A549 (cell line): ENCODE results near the gene NUDT21. TPM values are rescaled to one million over a fixed set of nuclear protein-coding genes. Genes with fewer than 3 reads are reported as not detected.
A peak's percentile ranks its signal among the peaks of the same experiment; 100 is the strongest.

Experiments
- ATAC-seq, 2 experiments: fragments of 200-7000 bp in 1 of 2; fragments of >200 bp in 1 of 2; cut with Nextera tagmentation in 1 of 2; cut with Tn5 transposase in 1 of 2; 3 replicates each; pipeline versions ENCODE4 v1.8.0 to v1.9.1; 2018 to 2020; ENCODE audit warnings: mild to moderate bottlenecking in 1 of 2, moderate library complexity in 1 of 2
- CTCF ChIA-PET: fragments of 300-600 bp; sonication (Branson Sonifier 250); formaldehyde crosslinking; extraction: SDS; loops from one replicate; lab custom pipeline; 2021; ENCODE audit warnings: antibody characterized with exemption, inconsistent platforms; lab: Yijun Ruan, JAX
- POLR2A ChIA-PET: fragments of 350-600 bp; formaldehyde crosslinking; extraction: SDS; loops from one replicate; lab custom pipeline; 2021; ENCODE audit warnings: antibody characterized with exemption, inconsistent platforms; lab: Yijun Ruan, JAX
- DNase-seq, 2 experiments: peaks; one replicate each; pipeline versions ENCODE4 v3.0.0 to v3.0.0-alpha.2; 2011 to 2016; ENCODE audit warnings: low read depth in 1 of 2, low spot score in 1 of 2
- FAIRE-seq: peaks from 2 replicates; lab custom pipeline; 2011; peaks lifted over from hg19 to GRCh38; lab: Jason Lieb, UNC
- H3K27ac ChIP-seq, 2 experiments: fragments of >200 bp; sonication (Bioruptor Twin); formaldehyde crosslinking; 3 replicates each; pipeline ENCODE4 v1.5.1; 2016 to 2017
- H3K4me1 ChIP-seq: fragments of >200 bp; sonication (Bioruptor Twin); formaldehyde crosslinking; 3 replicates; pipeline ENCODE4 v1.6.1; 2016
- H3K4me2 ChIP-seq: fragments of >200 bp; sonication (Bioruptor Twin); formaldehyde crosslinking; 3 replicates; pipeline ENCODE4 v1.6.1; 2016
- H3K4me3 ChIP-seq: fragments of >200 bp; sonication (Bioruptor Twin); formaldehyde crosslinking; 3 replicates; pipeline ENCODE4 v1.5.1; 2016
- H3K9me3 ChIP-seq: fragments of >200 bp; sonication (Bioruptor Twin); formaldehyde crosslinking; 3 replicates; pipeline ENCODE4 v1.6.1; 2016
- CBX8 ChIP-seq: fragments of 200-600 bp; sonication (generic); IDR thresholded peaks from 2 replicates; pipeline ENCODE4 v1.6.1; 2016
- FOSL2 ChIP-seq, 2 experiments: fragments of 450-650 bp in 1 of 2; fragments of >200 bp in 1 of 2; sonication (Bioruptor Twin) in 1 of 2; formaldehyde crosslinking; IDR thresholded peaks; 2 replicates each; pipeline versions ENCODE4 v1.5.0 to v1.6.1; 2016 to 2020; ENCODE audit warnings: mild to moderate bottlenecking in 1 of 2, moderate library complexity in 1 of 2
- KDM5A ChIP-seq: fragments of 200-600 bp; sonication (generic); IDR thresholded peaks from 2 replicates; pipeline ENCODE4 v1.6.1; 2016; ENCODE audit warnings: antibody characterized with exemption, mild to moderate bottlenecking
- RARB ChIP-seq: fragments of 250-450 bp; sonication (Bioruptor Pico); IDR thresholded peaks from 2 replicates; pipeline ENCODE4 v1.8.0; 2021; ENCODE audit warnings: mild to moderate bottlenecking, moderate library complexity
- RCOR1 ChIP-seq: fragments of 150-350 bp; IDR thresholded peaks from 2 replicates; pipeline ENCODE4 v1.6.1; 2014; ENCODE audit warnings: antibody characterized with exemption, low read length, low read depth
- RNF2 ChIP-seq: fragments of 200-600 bp; sonication (generic); IDR thresholded peaks from 2 replicates; pipeline ENCODE4 v1.6.1; 2016; ENCODE audit warnings: low read depth, mild to moderate bottlenecking, antibody characterized with exemption, moderate library complexity, borderline replicate concordance
- TFCP2L1 ChIP-seq: fragments of 250-450 bp; sonication (Bioruptor Pico); IDR thresholded peaks from 2 replicates; pipeline ENCODE4 v1.5.0; 2021; ENCODE audit warnings: mild to moderate bottlenecking
- WGBS: methylation state at CpG from one replicate; pipeline ENCODE4 v1.1.6; 2017; ENCODE audit errors: missing lambda C conversion rate; 5-methylcytosine and 5-hydroxymethylcytosine counted together
- polyA plus RNA-seq, 4 experiments: library from polyadenylated mRNA; depleted of rRNA in 3 of 4; stranded (reverse); fragments of >200 nt; fragmentation: RNase III in 1 of 4; extraction: RNeasy Plus Mini Kit Qiagen cat#74134 plus additional on column Dnase treatment in 1 of 4; gene quantifications; 2 replicates in 3 of 4; 3 replicates in 1 of 4; pipeline ENCODE4 v1.2.3, GENCODE V29; 2011 to 2017
- TF ChIP-seq, protein P1 (sequence below): fragments of 200-600 bp; sonication (generic); IDR thresholded peaks from 2 replicates; pipeline ENCODE4 v1.6.1; 2016; ENCODE audit warnings: antibody characterized with exemption, mild to moderate bottlenecking, moderate library complexity
- TF ChIP-seq, protein P2 (sequence below): fragments of 450-650 bp; IDR thresholded peaks from 2 replicates; pipeline ENCODE4 v1.6.1; 2014; ENCODE audit warnings: antibody characterized with exemption
- TF ChIP-seq, protein P3 (sequence below): fragments of >200 bp; sonication (Bioruptor Twin); formaldehyde crosslinking; IDR thresholded peaks from 3 replicates; pipeline ENCODE4 v1.5.1; 2016
- TF ChIP-seq, protein P4 (sequence below): fragments of 250-450 bp; sonication (Bioruptor Pico); IDR thresholded peaks from 2 replicates; pipeline ENCODE4 v1.5.0; 2021; ENCODE audit warnings: mild to moderate bottlenecking, moderate library complexity, borderline replicate concordance
- TF ChIP-seq, protein P5 (sequence below): IDR thresholded peaks from 2 replicates; pipeline ENCODE4 v1.6.1; 2012; ENCODE audit warnings: low read depth, borderline replicate concordance
- TF ChIP-seq, protein P6 (sequence below): fragments of 150-350 bp; IDR thresholded peaks from 2 replicates; pipeline ENCODE4 v1.6.1; 2014; ENCODE audit warnings: low read depth, mild to moderate bottlenecking, low read length
- TF ChIP-seq, protein P7 (sequence below): fragments of >200 bp; sonication (Bioruptor Twin); formaldehyde crosslinking; IDR thresholded peaks from 2 replicates; pipeline ENCODE4 v1.6.1; 2016
- TF ChIP-seq, protein P8 (sequence below): fragments of 250-450 bp; sonication (Bioruptor Pico); IDR thresholded peaks from 2 replicates; pipeline ENCODE4 v1.5.0; 2020; ENCODE audit warnings: low read depth, mild to moderate bottlenecking, moderate library complexity

NUDT21 gene
- polyA plus RNA-seq, 2 of the 4 experiments (the other 2 are of a cell fraction) = 58.7 to 153 TPM

DNA sequence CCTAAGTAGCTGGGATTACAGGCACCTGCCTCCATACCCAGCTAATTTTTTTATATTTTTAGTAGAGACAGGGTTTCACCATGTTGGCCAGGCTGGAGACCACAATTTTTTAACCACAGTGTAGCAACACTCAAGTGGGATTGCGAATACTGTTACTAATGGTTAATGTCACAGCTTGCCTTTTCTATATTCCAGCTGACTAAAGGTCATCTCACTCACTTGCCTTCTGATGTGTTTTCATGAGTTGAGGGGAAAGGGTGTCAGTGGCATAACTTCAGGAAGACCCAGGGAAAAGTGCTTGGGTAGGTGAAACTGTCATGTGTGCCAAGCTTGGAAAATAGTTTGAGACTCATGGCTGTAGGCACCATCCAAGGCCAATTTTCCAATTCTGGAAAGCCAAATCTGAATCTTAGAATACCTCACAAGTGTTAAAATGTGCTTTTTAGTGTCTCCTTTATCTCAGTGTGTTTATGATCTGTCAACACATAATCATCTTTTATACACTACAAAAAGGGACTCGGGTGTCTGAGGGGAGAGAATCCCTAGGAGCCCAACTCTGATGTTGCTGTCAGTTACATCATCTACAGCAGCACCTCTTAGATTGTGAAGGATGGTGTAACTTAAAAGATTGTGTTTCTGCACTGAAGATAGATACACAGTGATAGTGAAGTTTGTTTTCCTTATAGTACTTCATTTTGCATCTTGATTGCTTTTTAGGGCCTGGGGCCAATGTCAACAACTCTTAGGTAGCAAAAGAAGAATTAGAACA lies 27.3 kb upstream of the NUDT21 start:
- H3K4me1 ChIP-seq = peaks cover 13% of the 10 kb centered on the region; the same call in 2 of the 3 replicates
- CTCF ChIA-PET = interaction anchor here (1.1 to 1.5 kb wide), 3 partner anchors 9 to 122 kb away, joined by 3 to 5 read pairs (median 4); no protein-coding TSS in a partner anchor
- H3K4me3 ChIP-seq = no peak overlapping the region
- FAIRE-seq (no peak), ATAC-seq (no peak)
- no peaks in the 10 kb centered on the region for H3K9me3 ChIP-seq
- TF ChIP-seq RCOR1 (no peak), CBX8 (no peak)
- TF ChIP-seq, protein P1, sequence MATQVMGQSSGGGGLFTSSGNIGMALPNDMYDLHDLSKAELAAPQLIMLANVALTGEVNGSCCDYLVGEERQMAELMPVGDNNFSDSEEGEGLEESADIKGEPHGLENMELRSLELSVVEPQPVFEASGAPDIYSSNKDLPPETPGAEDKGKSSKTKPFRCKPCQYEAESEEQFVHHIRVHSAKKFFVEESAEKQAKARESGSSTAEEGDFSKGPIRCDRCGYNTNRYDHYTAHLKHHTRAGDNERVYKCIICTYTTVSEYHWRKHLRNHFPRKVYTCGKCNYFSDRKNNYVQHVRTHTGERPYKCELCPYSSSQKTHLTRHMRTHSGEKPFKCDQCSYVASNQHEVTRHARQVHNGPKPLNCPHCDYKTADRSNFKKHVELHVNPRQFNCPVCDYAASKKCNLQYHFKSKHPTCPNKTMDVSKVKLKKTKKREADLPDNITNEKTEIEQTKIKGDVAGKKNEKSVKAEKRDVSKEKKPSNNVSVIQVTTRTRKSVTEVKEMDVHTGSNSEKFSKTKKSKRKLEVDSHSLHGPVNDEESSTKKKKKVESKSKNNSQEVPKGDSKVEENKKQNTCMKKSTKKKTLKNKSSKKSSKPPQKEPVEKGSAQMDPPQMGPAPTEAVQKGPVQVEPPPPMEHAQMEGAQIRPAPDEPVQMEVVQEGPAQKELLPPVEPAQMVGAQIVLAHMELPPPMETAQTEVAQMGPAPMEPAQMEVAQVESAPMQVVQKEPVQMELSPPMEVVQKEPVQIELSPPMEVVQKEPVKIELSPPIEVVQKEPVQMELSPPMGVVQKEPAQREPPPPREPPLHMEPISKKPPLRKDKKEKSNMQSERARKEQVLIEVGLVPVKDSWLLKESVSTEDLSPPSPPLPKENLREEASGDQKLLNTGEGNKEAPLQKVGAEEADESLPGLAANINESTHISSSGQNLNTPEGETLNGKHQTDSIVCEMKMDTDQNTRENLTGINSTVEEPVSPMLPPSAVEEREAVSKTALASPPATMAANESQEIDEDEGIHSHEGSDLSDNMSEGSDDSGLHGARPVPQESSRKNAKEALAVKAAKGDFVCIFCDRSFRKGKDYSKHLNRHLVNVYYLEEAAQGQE = no peak
- TF ChIP-seq, protein P2, sequence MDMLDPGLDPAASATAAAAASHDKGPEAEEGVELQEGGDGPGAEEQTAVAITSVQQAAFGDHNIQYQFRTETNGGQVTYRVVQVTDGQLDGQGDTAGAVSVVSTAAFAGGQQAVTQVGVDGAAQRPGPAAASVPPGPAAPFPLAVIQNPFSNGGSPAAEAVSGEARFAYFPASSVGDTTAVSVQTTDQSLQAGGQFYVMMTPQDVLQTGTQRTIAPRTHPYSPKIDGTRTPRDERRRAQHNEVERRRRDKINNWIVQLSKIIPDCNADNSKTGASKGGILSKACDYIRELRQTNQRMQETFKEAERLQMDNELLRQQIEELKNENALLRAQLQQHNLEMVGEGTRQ = no peak
- TF ChIP-seq, protein P3, sequence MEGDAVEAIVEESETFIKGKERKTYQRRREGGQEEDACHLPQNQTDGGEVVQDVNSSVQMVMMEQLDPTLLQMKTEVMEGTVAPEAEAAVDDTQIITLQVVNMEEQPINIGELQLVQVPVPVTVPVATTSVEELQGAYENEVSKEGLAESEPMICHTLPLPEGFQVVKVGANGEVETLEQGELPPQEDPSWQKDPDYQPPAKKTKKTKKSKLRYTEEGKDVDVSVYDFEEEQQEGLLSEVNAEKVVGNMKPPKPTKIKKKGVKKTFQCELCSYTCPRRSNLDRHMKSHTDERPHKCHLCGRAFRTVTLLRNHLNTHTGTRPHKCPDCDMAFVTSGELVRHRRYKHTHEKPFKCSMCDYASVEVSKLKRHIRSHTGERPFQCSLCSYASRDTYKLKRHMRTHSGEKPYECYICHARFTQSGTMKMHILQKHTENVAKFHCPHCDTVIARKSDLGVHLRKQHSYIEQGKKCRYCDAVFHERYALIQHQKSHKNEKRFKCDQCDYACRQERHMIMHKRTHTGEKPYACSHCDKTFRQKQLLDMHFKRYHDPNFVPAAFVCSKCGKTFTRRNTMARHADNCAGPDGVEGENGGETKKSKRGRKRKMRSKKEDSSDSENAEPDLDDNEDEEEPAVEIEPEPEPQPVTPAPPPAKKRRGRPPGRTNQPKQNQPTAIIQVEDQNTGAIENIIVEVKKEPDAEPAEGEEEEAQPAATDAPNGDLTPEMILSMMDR = no peak
- TF ChIP-seq, all 56 proteins: peak for 0
- no peak overlapping the region for H3K4me2 ChIP-seq
- H3K27ac ChIP-seq = peak overlapping the region; percentile 49 to 50; a peak in 4 of 6 replicates
- POLR2A ChIA-PET = no interaction called here
- 82% methylated on average over 2 of the region's 2 CpGs for WGBS
- DNase-seq = no peak

DNA sequence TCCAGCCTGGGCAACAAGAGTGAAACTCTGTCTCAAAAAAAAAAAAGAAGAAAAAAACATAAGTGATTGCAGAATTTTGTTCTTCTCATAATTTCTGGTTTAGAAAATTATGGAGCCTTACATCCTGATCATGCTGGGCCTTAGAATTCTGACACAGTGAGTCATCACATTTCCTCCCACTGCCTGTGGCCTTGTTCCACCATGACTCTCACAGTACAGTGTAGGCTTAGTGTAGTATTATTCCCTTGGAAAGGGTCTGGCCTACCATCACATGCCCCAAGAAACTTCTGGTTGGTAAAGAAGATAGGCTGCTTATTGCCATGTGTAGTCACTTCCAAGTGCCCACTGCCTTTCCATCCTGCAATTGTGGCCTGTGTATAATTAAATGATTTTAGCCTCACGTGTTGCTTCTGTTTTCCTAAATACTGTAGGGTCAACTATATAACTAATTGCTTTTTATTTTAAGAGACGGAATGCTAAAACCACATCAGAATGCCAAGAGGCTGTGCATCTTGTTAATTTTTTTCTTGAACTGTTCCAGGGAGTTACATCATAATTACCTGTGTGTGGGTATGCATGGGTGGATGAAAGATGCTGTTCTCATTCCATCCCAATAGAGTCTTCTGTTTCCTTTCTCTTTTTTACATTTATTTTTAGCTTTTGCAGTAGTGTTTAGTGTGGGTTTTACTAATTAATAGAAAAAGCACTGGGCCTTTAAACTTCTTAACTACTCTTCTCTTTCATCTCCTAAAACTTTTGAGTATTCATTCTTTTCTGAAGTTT lies 26.2 kb upstream of the NUDT21 start:
- TF ChIP-seq TFCP2L1 (CRISPR knock-in tag) (no peak), FOSL2 (IDR thresholded peaks at IDR 0.05) (0 out of 2 replicates have a peak, but pooled peaks have one; percentile 11), FOSL2 (CRISPR knock-in tag; IDR thresholded peaks at IDR 0.05) (peak; percentile 34; the same call in 1 of the 2 replicates)
- ATAC-seq (peak; percentile 80 to 85; a peak in 5 of 6 replicates), FAIRE-seq (no peak), DNase-seq (peak; percentile 10 to 43)
- POLR2A ChIA-PET = no interaction called here
- 90% methylated on average over 2 of the region's 2 CpGs for WGBS
- H3K4me2 ChIP-seq = no peak overlapping the region
- CTCF ChIA-PET = interaction anchor here (0.9 to 1.5 kb wide), 2 partner anchors 11 to 193 kb away, joined by 3 to 5 read pairs; no protein-coding TSS in a partner anchor
- no peak overlapping the region for H3K4me3 ChIP-seq
- peaks cover 13% of the 10 kb centered on the region; the same call in 2 of the 3 replicates for H3K4me1 ChIP-seq
- peak overlapping the region; percentile 16 to 67; a peak in 2 of 6 replicates for H3K27ac ChIP-seq
- H3K9me3 ChIP-seq = no peaks in the 10 kb centered on the region

DNA sequence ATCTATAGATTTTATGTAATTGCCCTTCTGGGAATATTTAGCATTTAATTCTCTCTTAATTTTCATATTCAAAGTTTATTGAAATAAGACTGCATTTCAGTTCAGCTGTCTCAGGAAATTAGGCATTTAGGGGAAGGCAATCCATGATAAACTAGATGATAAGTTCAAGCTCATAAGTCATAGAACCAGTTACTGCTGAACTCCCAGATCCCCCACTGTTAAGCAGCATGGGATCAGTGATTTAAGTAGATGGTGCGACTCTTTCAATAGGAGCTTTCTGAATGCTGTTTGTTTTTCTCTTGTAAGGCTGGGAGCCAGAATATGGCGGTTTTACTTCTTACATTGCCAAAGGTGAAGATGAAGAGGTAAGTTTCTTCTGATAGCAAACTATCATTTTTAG lies 24.1 kb upstream of the NUDT21 start:
- DNase-seq (no peak), FAIRE-seq (no peak), ATAC-seq (no peak)
- Histone ChIP-seq H3K9me3 (no peaks in the 10 kb centered on the region), H3K27ac (no peak overlapping the region), H3K4me1 (peaks cover 13% of the 10 kb centered on the region; the same call in 2 of the 3 replicates), H3K4me3 (no peak overlapping the region), H3K4me2 (no peak overlapping the region)
- POLR2A ChIA-PET = interaction anchor here (1.3 kb wide), 1 partner anchor 24 kb away, joined by 6 read pairs; the partner anchor contains the start of genes NUDT21 and OGFOD1
- WGBS = 96% methylated on average over 2 of the region's 2 CpGs
- CTCF ChIA-PET = interaction anchor here (0.6 to 1.7 kb wide), 3 partner anchors 26 to 248 kb away, joined by 3 read pairs; no protein-coding TSS in a partner anchor
- TF ChIP-seq, protein P4, sequence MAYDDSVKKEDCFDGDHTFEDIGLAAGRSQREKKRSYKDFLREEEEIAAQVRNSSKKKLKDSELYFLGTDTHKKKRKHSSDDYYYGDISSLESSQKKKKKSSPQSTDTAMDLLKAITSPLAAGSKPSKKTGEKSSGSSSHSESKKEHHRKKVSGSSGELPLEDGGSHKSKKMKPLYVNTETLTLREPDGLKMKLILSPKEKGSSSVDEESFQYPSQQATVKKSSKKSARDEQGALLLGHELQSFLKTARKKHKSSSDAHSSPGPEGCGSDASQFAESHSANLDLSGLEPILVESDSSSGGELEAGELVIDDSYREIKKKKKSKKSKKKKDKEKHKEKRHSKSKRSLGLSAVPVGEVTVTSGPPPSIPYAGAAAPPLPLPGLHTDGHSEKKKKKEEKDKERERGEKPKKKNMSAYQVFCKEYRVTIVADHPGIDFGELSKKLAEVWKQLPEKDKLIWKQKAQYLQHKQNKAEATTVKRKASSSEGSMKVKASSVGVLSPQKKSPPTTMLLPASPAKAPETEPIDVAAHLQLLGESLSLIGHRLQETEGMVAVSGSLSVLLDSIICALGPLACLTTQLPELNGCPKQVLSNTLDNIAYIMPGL (CRISPR knock-in tag) = no peak
- TF ChIP-seq, protein P5, sequence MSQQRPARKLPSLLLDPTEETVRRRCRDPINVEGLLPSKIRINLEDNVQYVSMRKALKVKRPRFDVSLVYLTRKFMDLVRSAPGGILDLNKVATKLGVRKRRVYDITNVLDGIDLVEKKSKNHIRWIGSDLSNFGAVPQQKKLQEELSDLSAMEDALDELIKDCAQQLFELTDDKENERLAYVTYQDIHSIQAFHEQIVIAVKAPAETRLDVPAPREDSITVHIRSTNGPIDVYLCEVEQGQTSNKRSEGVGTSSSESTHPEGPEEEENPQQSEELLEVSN = no peak
- TF ChIP-seq RNF2 (no peak), TFCP2L1 (CRISPR knock-in tag) (no peak), KDM5A (no peak), RARB (CRISPR knock-in tag) (no peak)
- TF ChIP-seq, protein P6, sequence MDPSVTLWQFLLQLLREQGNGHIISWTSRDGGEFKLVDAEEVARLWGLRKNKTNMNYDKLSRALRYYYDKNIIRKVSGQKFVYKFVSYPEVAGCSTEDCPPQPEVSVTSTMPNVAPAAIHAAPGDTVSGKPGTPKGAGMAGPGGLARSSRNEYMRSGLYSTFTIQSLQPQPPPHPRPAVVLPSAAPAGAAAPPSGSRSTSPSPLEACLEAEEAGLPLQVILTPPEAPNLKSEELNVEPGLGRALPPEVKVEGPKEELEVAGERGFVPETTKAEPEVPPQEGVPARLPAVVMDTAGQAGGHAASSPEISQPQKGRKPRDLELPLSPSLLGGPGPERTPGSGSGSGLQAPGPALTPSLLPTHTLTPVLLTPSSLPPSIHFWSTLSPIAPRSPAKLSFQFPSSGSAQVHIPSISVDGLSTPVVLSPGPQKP = no peak
- TF ChIP-seq, protein P7, sequence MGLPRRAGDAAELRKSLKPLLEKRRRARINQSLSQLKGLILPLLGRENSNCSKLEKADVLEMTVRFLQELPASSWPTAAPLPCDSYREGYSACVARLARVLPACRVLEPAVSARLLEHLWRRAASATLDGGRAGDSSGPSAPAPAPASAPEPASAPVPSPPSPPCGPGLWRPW = no peak
- TF ChIP-seq, protein P8, sequence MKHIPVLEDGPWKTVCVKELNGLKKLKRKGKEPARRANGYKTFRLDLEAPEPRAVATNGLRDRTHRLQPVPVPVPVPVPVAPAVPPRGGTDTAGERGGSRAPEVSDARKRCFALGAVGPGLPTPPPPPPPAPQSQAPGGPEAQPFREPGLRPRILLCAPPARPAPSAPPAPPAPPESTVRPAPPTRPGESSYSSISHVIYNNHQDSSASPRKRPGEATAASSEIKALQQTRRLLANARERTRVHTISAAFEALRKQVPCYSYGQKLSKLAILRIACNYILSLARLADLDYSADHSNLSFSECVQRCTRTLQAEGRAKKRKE (CRISPR knock-in tag) = no peak
